Gastroesophageal sphincter (tissue), 3 donors: ENCODE measurements around the gene C2orf66.

Experiments used
- CTCF ChIP-seq, 4 experiments: fragments of 200-600 bp in 2 of 4; fragments of 450-650 bp in 2 of 4; sonication (generic) in 1 of 4; IDR thresholded peaks; one replicate each; pipeline ENCODE4 v1.5.1; 2017 to 2019; ENCODE audit warnings: antibody characterized with exemption in 4 of 4, mild to moderate bottlenecking in 2 of 4, moderate library complexity in 2 of 4
- EP300 ChIP-seq: sonication (generic); formaldehyde crosslinking; IDR thresholded peaks from one replicate; pipeline ENCODE4 v1.6.1; 2017; ENCODE audit warnings: antibody characterized with exemption, mild to moderate bottlenecking
- POLR2A ChIP-seq, 2 donors: fragments of 450-650 bp; IDR thresholded peaks; one replicate each; pipeline ENCODE4 v1.6.1; 2017; ENCODE audit warnings: antibody characterized with exemption in 2 of 2, mild to moderate bottlenecking in 2 of 2, moderate library complexity in 1 of 2
- POLR2AphosphoS5 ChIP-seq: sonication (generic); formaldehyde crosslinking; IDR thresholded peaks from one replicate; pipeline ENCODE4 v1.6.1; 2017; ENCODE audit warnings: antibody characterized with exemption

GRCh38 chr2:196854629-196855028, 45.5 kb upstream of the C2orf66 start:
- TF ChIP-seq CTCF (IDR thresholded peaks at IDR 0.05) (no peak), POLR2A (IDR thresholded peaks at IDR 0.05) (no peak), EP300 (no peak), POLR2AphosphoS5 (no peak)
